Inferior parietal cortex (tissue), 1 donor: ENCODE measurements around the gene CENPM.

ENCODE experiments used
- DNase-seq: peaks from one replicate; pipeline ENCODE4 v3.0.0-alpha.2; 2016; ENCODE audit errors: extremely low spot score

Gene CENPM

DNA sequence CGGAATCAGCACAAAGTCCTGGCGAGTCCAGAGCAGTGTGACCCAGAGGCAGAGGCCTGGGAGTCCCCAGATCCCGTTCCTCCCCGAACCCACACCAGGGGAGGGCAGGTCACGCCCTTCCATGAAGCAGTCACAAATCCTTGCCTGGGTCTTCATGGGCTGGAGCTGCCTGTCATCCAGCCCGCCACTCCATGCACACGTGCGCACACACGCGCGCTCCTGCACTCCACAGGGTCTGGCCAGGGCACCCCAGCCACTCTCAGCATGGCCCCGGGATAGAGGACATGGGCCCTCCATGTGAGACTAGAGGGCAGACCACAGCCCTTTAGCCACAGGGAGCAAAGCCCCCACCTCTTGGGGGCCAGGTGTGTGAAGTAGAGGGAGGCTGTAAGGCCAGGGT, 14.6 kb downstream of the CENPM start:
- DNase-seq: no peak

DNA sequence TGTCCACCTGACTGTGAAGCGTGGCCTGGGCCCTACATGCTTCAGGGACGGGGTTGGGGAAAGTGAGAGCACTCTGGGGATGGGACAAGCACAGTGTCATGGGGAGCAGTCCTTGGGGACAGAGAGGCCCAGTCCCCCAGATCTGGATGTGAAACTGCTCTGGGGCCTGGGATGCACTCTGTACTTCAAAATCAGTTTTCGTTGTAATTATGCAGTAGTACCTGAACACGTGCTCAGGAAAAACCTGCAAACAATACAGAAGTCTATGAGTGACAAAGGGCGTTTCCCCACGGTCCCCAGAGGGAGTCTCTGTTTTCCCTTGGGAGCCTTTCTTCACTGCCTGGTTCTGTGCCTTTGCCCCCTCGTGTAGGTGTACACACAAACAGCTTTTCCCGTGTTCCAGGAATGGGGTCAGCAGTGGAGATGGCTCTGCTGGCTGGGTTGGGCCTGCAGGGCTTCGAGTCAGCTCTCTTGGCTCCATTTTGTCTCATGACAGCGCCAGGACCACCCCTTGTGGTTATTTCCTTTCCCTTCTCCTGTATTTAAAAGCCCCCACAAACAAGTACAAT, 15.2 kb downstream of the CENPM start:
- no peak for DNase-seq

DNA sequence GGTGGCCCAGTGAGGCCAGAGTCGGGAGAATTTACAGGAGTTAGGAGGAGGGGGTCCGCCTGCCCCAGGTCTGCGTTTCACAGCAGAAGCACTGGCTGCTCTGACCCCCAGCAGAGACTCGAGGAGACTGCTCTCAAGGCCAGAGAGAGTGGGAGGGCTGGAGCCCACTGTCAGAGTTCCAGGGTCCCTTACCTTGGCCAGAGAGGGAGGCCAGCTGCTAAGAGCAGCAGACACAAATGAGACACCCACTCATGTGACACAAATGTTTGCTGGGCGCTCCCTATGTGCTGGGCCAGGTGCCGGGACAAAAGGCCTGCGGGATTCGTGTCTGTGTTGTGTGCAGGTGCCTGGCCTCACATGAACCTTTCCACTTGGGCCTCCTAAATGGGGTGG, 17.5 kb downstream of the CENPM start:
- DNase-seq: no peak

DNA sequence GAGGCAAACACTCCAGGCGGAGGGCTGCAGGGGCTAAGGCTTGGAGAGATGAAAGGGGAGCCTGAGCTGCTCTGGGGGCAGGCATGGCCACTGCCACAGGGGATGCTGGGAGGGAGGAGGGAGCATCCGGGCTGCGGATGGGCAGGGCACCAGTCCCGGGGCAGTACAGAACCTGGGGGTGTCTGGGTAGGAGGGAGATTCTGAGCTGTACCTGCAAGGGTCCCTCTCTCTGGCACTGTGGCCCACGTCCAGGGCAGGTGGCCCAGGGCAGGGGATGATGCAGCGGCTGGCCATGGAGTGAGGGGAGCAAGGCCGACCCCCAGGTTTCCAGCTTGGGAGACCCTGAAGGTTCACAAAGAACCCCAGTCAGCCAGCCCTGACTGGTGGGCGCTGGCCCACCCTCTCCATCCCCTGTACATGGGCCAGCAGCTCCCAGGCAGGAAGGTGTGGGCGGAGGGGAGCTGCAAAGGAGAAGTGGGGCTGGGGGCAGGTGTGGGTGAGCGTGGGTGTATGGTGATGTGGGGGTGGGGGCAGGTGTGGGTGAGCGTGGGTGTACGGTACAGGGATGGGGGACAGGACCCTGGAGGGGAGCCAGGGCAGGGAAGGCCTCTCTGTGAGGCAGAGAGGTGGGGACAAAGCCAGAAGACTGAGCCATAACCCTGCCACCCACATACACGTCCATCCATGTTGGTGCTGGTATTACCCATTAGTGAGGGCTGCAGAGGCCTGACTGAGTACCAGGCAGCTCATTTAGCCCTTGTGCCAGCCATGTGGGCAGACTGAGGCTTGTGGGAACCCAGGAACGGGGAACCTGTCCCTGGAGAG, 18.1 kb downstream of the CENPM start:
- DNase-seq: no peak

DNA sequence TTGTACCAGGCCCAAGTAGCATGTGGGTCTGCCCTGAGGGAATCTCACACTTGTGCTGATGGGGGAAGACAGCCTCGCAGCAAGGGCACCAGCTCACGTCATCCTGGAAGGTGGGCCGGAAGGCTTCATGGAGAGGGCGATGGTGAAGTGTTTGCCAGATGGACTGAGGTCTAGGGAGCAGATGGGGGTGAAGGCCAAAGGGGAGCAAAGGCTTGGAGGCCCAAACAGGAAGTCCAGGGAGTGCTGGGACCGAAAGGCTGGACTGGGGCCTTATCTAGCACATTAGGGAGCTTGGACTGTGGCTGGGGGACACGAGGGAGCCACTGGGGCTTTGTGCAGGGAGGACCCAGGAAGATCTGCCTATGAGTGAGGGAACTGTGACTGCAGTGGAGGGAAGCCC, 19.1 kb downstream of the CENPM start:
- no peak for DNase-seq

DNA sequence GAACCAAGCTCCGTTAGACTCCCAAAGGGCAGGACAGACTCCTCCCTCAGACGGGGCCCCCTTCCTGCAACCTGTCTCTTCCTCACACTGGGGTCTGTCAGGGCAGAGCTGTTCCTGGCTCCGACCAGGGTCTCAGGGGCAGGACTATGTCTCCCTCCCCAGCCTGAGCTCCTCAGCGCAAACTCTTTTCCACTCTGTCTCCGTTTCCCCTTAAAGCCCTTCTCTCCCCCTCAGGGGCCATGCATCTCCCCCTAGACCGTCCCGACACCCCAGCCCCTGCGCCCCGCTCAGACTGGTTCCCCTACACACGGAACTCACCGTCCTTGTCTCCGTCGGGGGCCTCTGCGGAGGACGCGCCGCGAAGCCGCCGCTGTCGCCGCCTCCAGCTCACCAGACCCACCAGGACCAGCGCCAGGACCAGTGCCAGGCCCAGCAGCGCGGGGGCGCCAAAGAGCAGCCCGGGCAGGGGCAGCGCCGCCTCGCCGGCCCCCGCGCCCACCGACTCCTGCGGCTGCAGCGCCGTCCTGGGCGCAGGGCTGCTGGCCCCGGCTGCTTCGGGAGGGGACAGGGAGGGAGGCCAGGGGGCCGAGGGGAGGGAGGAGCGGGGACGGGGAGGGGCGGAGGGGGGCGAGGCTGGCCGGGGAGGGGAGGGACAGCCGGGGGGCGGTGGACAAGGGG, 21.0 kb downstream of the CENPM start:
- no peak for DNase-seq

DNA sequence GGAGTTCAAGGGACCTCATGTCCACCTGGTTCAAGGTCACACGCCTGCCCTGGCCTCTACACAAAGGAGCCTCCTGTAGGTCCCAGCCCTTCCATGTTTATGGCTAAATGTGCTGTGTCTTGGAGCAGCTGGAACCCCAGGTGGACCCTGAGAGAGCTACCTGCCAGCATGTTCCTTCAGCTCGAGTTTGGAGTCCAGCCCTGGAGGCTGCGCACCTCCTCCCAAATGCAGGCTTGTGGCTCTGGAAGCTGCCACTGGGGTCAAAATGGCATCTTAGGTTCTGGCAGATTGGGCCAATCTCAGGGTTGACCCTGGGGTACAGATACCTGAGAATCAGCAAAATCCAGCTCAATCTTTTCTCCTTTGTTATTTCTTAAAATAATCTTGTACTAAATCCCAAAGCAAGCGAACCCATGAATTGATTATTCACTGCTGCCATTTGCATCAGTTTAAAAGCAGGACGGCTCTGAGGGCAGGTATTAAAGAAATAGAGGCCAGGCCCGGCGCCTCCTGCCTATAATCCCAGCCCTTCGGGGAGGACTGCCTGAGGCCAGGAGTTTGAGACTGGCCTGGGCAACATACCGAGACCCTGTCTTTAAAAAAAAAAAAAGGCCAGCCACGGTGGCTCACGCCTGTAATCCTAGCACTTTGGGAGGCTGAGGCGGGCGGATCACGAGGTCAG, 23.2 kb downstream of the CENPM start:
- no peak for DNase-seq

DNA sequence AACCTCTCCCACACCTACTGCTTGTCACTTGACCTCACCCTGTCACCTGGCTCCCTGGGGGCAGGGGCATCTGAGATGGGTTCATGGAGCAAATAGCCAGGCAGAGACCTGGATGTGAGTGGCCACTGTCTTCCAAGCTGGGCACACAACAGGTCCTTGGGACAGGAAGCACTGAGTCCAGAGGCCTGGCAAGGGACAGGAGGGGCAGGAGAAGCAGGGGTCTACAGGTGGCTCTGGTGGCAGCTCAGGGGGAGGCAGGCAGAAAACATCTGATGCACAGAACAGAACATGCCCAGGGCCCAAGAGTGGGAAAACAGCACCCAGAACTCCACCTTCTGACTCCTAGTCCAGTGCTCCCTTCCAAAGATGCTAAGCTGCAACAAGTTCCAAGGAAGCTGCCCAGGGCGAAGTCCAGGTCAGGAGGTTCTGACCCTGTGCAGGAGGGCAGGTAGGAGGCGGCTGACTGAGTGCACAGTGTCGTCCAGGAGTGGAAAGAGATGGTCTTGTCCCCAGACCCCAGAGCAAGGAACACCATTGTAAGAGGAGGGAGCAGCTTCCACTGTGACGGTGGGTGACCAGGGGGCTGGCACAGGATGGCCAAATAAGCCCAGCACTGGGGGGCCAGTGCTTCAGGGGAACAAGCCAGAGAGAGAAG, 23.9 kb downstream of the CENPM start:
- DNase-seq: no peak

DNA sequence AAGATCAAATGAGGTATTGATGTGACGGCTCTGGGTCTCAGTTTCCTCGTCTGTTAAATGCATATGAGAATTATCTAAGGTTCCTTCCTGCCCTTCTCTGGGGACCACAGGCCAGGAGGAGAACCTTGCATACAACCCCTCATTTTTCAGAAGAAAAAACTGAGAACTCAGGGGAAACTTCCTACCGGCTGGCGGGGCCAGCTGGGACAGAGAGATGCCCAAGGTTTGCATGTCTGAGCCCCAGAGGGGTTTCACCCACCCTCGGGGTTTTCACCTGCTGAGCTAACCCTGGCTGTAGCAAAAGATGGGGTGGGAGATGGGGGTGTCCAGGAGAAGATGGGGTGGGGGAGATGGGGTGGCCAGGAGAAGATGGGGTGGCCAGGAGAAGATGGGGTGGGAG, 24.6 kb downstream of the CENPM start:
- no peak for DNase-seq

DNA sequence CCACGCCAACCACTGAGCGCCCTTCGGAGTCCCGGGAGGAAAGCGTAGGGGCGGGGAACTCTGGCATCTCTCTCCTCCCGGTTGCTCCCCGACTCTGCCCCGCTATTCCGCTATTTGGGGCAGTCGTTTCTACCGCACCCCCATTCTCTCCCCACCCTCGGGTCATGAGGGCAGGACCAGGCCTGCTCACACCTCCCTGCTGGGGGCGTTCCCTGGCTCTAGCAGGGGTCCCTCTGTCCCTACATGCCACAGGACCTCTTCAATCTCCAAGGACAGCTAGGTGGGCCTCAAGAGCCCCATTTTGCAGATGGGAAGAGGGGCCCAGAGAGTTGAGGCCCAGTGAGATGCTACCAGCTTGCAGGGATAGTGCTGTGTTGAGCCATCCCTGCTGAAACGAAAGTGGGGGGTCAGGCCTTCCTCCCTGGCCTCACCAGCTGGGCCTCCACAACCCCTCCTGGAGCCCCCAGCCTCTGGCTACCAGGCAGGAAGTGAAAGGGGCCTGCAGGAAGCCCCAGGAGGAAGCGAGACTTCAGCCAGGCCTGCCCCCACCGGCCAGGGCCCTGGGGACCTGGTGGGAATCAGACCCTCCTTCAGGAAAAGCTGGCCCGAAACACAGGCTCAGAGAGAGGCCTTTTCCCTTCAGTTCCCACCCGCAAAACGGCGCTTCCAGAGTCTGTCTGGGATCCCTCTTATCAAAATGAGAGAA, 26.5 kb downstream of the CENPM start:
- DNase-seq: no peak

DNA sequence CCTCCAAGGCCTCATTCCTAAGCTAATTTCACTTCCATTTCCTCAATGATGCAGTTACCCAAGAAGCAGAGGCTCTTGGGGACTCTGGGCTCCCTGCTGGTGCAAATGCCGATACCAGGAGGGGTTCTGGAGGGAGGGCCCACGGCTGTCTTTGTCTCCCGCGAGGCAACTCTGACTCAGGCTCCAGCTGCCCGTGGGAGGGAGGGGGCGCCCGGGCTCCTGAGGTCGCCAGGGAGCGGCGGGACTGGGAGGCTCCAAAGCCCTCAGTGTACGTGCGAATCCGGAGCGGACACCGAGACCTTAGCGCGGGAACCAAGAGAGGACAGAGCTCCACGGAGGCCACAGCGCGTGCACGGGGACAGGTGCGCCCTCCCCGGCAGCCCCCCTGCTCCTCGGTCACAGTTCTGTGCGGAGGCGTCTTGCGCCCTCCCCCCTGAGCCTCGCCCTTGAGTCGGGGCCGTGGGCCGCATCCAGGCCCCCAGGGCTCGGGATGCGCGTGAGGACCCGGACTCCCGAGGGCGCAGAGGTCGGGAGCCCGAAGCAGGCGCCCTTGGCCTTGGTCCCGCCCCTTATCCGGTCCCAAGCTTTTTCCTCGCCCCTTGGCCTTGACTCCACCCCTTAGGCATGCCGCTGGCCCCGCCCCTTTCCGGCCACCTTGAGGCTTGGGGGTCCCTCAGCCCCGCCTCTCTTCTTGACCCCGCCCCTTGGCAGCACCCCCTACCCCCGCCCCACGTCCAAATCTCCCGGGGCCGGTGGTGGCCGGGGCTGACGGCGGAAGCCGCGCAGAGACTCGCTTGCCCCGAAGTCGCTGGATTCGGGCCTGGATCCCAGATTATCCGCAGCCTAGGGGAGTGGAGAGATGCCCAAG, 27.4 kb downstream of the CENPM start:
- DNase-seq: no peak

DNA sequence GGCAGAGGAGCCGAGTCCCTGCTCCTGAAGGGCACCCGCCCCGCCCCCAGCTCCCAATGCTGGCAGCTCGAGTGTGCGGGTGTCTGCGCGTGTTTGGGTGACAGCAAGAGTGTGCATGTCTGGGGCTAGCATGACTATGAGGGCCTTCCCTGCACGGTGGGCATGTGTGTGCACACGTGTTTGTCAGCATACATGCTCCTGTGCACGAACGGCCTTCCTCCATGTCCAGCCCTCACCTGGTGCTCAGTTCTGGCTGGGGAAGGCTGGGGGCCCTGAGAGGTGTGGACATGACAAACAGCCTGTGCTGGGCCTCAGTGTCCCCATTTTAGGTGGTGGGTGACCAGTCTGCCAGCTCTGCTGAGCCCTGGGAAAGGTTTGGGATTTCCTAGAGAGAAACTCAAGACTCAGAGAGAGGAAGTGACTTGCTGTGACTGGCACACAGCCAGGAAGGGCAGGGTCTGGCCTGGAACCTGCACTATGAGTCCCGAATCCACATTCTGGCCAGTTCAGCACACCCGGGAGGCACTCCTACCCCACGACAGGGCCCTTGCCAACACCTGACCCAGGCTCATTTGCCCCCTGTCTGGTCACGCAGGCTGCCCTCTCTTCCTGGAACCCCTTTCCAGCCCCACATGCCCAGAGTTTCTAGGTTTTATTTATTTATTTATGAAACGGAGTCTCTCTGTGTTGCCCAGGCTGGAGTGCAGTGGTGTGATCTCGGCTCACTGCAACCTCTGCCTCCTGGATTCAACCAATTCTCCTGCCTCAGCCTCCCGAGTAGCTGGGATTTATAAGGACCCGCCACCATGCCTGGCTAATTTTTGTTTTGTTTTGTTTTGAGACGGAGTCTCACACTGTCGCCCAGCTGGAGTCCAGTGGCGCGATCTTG, 28.8 kb downstream of the CENPM start:
- no peak for DNase-seq

DNA sequence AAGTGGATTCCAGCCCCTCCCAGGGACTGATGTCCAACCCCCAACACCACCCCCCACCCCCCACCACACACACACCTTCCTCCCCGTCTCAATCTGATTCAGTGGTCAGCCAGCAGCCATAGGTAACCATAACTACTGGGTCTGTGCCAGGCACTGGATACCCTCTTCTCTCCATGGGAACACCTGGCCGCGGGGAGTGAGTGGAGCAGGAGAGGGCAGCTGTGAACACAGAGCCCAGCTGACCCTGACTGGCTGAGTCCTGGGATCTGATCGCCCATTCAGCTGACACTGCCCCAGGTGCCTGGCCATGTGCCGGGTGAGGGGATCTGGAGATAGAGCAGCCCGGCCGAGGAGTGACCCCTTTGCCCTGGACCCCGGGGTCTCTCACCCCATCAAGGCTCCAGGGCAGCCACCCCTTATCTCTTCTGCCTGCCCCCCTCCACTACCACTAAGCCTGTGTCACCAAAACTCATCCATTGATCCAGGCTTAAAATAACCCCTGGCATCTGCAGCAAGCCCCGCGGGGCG, 29.5 kb downstream of the CENPM start:
- no peak for DNase-seq

DNA sequence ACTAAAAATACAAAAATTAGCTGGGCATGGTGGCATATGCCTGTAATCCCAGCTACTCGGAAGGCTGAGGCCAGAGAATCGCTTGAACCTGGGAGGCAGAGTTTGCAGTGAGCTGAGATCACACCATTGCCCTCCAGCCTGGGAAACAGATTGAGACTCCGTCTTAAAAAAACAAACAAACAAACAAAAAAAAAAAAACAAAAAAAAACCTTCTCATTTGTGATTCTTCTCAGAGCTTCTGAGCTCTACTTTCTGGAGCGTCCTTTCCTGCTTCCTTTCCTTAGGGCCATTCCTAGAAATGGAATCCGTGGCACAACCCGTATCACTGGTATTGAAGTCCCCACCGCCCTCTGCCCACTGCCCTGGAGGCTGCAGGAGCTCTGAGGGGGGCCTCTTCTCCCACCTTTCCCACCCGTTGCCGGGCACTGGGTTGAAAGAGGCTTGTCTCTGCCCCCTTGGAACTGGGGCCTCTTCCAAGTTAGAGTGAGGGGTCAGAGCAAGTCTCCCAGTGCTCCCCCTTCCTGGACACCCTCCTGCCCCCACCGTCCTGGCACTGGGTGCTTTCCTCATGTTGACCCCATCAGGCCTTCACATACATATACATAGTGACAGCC, 30.1 kb downstream of the CENPM start:
- DNase-seq: no peak

DNA sequence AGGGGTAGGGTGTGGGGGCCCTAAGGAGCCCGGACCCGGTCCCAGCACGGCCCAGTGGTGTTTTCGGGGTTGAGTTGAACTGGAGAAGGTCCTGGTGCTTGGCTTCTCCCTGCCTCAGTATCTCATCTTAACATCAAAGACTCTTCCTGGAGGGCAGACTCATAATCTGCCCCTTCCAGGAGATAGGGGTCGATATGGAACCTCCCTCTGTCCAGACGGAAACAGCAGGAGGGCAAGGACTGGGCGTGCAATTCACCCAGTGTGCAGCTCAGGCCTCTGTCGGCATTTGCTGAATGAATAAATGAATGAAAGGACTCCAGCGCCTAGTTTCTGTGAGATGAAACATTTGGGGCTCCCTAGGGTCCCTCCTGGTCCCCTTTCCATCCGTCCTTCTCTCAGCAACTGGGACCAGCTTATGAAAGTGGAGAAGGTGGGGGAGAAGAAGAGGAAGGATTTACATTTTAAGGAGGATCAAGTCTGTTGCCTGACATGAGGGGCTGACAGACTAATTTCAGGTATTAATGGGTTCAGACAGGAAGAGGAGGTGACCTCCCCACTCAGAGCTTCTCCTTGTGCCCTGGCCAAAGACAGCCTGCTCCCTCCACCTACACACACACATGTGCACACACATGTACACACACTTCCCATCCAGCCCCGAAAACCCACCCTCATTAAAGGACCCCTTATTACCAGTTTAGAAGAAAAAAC, 31.0 kb downstream of the CENPM start:
- no peak for DNase-seq

DNA sequence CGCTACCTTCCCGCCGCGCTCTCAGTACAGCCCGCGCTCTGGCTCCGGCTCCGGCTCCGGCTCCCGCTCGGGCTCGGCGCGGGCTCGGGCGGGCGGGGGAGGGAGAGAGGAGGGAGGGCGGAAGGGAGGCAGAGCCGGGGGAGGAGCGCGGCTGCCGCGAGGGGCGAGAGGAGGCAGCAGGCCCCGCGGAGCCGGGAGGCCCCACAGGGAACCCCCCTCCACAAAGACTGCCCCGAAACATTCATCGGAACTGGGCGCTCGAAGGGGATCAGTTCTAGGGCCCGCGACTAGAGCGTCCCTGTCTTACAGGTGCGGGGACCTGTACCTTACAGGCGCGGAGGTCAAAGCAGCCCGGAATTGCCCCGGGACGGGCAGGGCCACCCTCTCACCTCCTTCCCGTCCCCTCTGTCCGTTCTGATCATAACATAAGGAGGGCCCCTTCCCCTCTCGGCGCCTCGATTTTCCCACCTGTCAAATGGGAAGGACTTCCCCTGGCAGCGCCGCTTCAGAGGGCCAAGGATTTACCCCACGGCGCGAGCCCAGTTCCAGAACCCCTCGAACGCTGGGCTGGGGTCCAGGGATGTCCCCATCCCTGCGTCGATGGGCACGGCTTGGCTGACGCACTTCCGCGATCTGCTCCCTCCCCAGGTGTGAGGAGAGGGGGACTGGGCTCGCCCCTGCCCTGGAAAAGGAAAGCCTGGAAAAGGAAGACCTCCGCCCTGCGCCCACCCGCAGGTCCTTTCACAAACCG, 31.7 kb downstream of the CENPM start, which contains the start of gene SHISA8:
SHISA8 (minus strand) TSS at position 40 of the 751 bp plus-strand sequence. CDS start 407 bp downstream, outside the sequence.
- DNase-seq: no peak

DNA sequence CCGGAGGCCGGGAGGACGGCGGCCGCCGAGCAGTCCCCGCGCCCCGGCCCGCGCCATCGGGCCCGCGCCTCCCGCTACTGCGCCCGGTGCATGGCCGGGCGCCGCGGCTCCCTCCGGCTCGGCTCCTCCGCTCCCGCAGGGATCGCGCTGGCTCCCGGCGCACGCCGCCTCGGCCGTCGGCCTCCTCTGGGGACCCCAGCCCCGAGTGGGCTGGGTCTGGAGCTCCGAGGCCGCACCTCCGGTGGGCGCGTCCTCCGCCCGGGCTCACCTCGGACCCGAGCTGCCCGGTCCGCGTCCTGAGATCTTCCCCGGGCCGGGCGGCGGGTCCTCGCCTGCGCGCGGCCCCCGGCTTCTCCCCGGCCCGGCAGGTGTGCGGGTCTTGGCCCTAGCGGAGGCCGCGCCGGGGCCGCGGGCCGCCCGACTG, 32.3 kb downstream of the CENPM start:
- DNase-seq: no peak
